Activated CD4-positive, CD25-positive, alpha-beta regulatory T cell treated with anti-CD3 and anti-CD28 coated beads, Interleukin-2, amount 50 U/mL, for 16 hours (primary cell): ENCODE measurements around the gene ZNF487.
"Not testable (repeated sequence)": the region's sequence is repeated elsewhere in the genome, so short reads cannot be mapped to it uniquely, and the experiment has no call there.

Experiments used
- DNase-seq: peaks from one replicate; pipeline ENCODE4 v3.0.0-alpha.2; 2020; ENCODE audit warnings: low read depth, low spot score

The ZNF487 gene

DNA sequence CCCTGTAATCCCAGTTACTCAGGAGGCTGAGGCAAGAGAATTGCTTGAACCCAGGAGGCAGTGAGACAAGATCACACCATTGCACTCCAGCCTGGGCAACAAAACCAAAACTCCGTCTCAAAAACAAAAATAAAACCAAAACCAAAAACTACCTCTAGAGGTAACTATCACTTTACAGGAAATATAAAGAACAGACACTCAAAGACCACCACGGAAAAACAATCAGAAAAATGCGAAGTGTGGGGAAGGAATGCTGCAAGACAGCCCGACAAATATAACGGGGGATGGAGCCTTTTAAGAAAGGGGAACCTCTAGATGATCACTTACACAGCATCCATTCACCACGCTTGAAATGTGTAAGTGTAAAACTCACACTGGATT, 32.2 kb upstream of the ZNF487 start:
- no peak for DNase-seq

GRCh38 chr10:43407148-43407575, 29.7 kb upstream of the ZNF487 start:
- no peak for DNase-seq

GRCh38 chr10:43407576-43408330, 29.2 kb upstream of the ZNF487 start:
- DNase-seq, result peak; percentile 73

- no peak for DNase-seq
Measured at GRCh38 chr10:43408331-43408709, 28.6 kb upstream of the ZNF487 start.

GRCh38 chr10:43408710-43409384, 28.1 kb upstream of the ZNF487 start, which contains the start of gene HNRNPF:
Gene HNRNPF (minus strand): TSS chr10:43409186. CDS start chr10:43387884, 21,302 bp downstream.
- DNase-seq, result peak; percentile 86

DNA sequence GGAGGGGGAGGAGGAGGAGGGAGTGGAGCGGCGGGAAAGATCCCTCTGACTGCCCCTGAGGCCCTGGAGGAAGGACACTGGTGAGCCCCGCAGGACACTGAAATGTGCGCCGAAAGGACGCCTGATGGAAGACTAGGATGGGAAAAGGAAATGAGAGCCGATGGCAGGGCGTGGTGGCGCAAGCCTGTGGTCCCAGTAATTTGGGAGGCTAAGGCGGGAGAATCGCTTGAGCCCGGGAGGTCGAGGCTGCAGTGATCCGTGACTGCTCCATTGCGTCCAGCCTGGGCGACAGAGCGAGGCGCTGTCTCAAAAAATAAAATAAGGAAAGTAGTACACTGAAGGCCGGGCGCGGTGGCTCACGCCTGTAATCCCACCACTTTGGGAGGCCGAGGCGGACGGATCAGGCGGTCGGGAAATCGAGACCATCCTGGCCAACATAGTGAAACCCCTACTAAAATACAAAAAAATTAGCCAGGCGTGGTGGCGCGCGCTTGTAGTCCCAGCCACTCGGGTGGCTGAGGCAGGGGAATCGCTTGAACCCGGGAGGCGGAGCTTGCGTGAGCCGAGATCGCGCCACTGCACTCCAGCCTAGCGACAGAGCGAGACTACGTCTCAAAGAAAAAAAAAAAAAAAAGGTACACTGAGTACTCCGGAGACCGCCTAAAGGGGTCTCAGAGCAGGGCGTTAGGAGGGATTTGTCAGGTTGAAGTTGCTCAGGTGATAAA, 27.4 kb upstream of the ZNF487 start:
- no peak for DNase-seq

DNA sequence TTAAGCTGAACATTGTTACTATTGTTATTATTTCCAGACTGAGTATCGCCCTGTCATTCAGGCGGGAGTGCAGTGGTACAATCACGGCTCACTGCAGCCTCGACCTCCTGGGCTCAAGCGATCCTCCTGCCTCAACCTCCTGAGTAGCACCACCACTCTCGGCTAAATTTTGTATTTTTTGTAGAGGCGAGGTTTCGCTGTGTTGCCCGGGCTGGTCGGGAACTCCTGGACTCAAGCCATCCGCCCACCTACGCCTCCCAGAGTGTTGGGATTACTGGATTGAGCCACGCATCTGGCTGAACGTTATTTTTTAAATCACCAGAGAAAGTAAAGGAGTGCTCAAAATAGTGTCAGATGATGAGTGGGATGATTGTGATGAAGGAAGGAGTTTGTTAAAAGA, 26.6 kb upstream of the ZNF487 start:
- no peak for DNase-seq

GRCh38 chr10:43411536-43411935, 25.4 kb upstream of the ZNF487 start:
- no peak for DNase-seq

- DNase-seq, result no peak
Measured at GRCh38 chr10:43415544-43415943, 21.4 kb upstream of the ZNF487 start.

DNA sequence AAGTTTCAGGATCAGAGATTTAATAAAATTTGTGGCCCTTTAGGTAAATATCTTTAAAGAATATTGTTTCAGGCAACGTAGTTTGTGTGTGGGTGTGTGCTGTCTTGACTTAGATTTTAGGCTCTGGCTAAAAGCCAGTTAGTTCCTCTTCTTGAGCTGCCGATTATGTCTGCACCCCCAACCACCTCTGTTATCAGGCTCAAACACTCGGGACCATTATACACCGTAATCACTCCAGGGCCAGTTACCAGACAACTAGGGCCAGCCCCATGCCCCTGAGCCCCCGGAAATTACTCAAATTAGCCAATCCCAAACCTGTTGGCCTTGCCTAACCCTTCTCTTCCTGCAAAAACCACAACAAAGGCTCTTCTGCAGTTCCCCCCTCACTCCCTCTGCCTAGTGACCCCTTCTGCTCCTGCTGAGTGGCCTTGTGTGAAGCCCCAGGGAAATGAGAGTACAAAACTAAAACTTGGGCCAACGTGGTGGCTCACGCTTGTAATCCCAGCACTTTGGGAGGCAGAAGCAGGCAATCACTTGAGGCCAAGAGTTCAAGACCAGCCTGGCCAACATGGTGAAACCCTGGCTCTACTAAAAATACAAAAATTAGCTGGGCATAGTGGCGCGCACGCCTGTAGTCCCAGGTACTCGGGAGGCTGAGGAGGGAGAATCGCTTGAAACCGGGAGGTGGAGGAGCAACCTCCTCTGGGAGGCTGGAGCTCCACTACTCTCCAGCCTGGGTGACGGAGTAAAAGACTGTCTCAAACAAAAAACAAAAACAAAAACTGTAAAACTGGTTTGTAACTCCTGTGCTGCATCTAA, 18.8 kb upstream of the ZNF487 start:
- DNase-seq, result no peak

- DNase-seq, result no peak
Measured at GRCh38 chr10:43419997-43420368, 16.9 kb upstream of the ZNF487 start.

GRCh38 chr10:43420369-43421200, 16.3 kb upstream of the ZNF487 start:
- DNase-seq, result peak; percentile 45

GRCh38 chr10:43421201-43421507, 15.8 kb upstream of the ZNF487 start:
- no peak for DNase-seq

DNA sequence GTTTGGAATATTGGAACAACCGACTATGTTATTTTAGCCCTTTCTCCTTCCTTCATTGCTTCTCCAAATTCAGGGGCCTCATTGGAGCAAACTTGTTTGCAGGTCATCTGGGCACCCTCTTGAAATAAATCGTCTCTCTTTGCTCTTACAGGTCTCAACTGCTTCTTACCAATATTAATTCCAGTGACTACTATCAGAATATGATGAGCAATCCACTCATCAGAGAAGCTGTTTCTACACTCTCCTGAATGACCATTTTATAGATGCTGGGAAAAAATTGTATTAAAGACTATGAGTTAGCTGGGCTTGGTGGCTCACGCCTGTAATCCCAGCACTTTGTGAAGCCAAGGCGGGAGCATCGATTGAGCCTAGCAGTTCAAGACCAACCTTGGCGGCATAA, 15.4 kb upstream of the ZNF487 start:
- no peak for DNase-seq

DNA sequence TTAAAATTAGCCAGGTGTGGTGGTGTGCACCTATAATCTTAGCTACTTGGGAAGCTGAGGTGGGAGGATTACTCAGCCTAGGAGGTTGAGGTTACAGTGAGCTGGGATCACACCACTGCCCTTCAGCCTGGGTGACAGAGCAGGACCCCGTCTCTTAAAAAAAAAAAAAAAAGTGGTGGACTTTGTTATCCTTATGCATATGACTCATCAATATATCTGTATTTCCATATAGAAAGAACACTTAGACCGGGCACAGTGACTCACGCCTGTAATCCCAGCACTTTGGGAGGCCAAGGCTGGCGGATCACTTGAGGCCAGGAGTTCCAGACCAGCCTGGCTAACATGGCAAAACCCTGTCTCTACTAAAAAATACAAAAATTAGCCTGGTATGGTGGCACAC, 15.0 kb upstream of the ZNF487 start:
- DNase-seq, result not testable (repeated sequence)

DNA sequence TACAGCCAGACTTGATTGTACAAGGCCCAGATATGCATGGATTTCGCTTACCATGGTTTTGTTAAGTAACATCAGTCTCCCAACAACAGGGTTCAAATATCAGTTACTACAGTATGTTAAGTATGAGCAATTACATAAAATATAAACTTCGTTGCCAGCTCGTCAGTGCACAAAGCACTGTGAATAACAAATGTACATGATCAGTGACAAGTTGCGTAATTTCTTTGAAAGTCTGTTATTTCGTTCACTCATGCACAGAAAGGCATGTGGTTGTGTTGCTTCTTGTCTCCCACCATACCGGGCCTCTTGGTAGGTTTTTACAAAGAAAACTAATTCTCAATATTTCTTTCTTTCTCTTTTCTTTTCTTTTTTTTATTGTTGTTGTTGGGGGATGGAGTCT, 12.5 kb upstream of the ZNF487 start:
- DNase-seq, result no peak

DNA sequence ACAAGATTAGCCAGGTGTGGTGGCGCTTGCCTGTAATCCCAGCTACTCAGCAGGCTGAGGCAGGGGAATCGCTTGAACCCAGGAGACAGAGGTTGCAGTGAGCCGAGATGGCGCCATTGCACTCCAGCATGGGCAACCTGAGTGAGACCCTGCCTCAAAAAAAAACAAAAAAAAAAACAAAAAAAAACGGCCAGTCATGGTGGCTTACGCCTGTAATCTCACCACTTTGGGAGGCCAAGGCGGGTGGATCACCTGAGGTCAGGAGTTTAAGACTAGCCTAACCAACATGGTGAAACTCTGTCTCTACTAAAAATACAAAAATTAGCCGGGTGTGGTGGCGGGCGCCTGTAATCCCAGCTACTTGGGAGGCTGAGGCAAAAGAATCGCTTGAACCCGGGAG, 10.4 kb upstream of the ZNF487 start:
- DNase-seq, result not testable (repeated sequence)

DNA sequence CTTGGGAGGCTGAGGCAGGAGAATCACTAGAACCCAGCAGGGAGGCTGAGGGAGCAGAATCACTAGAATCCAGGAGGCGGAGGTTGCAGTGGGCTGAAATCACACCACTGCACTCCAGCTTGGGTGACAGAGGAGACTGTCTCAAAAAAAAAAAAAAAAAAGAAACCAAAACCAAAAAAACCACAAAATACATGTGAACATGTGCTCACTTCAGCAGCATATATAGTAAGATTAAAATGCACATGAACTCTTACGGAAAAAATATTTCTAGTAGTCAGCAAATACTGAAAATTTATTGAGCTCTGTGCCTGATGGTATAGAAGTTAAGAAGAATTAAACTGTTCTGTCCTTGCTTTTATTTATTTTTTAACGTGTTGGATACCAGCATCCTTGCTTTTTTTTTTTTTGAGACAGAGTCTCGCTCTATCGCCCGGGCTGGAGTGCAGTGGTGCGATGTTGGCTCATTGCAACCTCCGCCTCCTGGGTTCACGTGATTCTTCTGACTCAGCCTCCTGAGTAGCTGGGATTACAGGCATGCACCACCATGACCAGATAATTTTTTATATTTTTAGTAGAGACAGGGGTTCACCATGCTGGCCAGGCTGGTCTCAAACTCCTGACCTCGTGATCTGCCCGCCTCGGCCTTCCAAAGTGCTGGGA, 9.6 kb upstream of the ZNF487 start:
- DNase-seq, result no peak

- DNase-seq, result no peak
Measured at GRCh38 chr10:43430926-43431663, 5.8 kb upstream of the ZNF487 start.
